ENCODE results near the gene NDFIP1.

GRCh38 chr5:142192286-142193113 lies 83.9 kb downstream of the NDFIP1 start:
- no peak for TF ChIP-seq CTCF (IDR thresholded peaks at IDR 0.05 in 8 of 11, conservative IDR thresholded peaks at IDR 0.05 in 3 of 11)
- no peak for TF ChIP-seq POLR2A (IDR thresholded peaks at IDR 0.05)
- no peak for TF ChIP-seq POLR2AphosphoS5 (IDR thresholded peaks at IDR 0.05)

Data from spleen (tissue), 7 donors.